A673 (cell line): ENCODE results near the gene NOP14.

Source experiments
- CTCF ChIP-seq: fragments of 300-800, 200-600 bp; sonication (generic); conservative IDR thresholded peaks from 2 replicates; pipeline ENCODE4 v1.5.1; 2017; ENCODE audit warnings: low read depth, mild to moderate bottlenecking, antibody characterized with exemption, low read length, moderate library complexity, mixed read lengths
- EZH2 ChIP-seq: fragments of 200-600 bp; sonication (generic); IDR thresholded peaks from 2 replicates; pipeline ENCODE4 v1.6.1; 2017; ENCODE audit warnings: borderline replicate concordance, low read depth, mild to moderate bottlenecking, mixed read lengths, antibody characterized with exemption, low read length; ENCODE audit not compliant: poor library complexity, severe bottlenecking

GRCh38 chr4:2954358-2955185 lies 8.6 kb downstream of the NOP14 start:
- TF ChIP-seq CTCF = no peak
- no peak for TF ChIP-seq EZH2
